ENCODE measurements around the gene MARCHF5. TPM values are rescaled to one million over a fixed set of nuclear protein-coding genes. Genes with fewer than 3 reads are reported as not detected.

The MARCHF5 gene
- total and polyA plus RNA-seq, 10 of the 15 experiments (the other 5 are each of a cell fraction or from before 2014, with no cell fraction given), result 4.8 to 46.8 (median 19.0) TPM

DNA sequence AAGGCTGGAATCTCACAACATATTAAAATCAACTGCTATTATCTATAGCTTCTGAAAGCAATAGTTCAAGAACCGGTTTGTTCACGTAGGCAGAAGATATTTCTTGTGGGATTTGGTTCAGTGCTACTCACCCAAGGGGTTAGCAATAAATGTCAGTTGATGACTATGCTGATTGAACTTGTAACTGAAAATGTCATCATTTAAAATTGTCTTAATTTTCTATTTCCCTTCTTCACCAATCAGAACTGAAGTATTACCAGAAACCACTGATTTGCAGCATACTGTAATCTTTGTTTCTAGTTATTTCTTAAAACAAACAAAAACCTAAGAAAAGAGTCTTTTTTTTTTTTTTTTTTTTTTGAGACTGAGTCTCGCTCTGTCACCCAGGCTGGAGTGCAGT, 46.2 kb upstream of the MARCHF5 start (continued):
- TF ChIP-seq SUPT20H (IDR thresholded peaks at IDR 0.05; ENCODE audit: borderline replicate concordance, control insufficient read depth, low read depth, low read length), result no peak
- TF ChIP-seq SREBF1 (IDR thresholded peaks at IDR 0.05; ENCODE audit: low read length), result no peak
- TF ChIP-seq POLR2A (IDR thresholded peaks at IDR 0.05; ENCODE audit: low read depth, low read length), result no peak
- no peak for TF ChIP-seq SMAD5 (IDR thresholded peaks at IDR 0.05; ENCODE audit: low read depth)
- peak; percentile 87 for TF ChIP-seq MTA2 (IDR thresholded peaks at IDR 0.05; ENCODE audit: low read depth)
- TF ChIP-seq ZNF384 (IDR thresholded peaks at IDR 0.05; ENCODE audit: borderline replicate concordance, low read depth, low read length), result peak; percentile 53
- TF ChIP-seq, protein P1, sequence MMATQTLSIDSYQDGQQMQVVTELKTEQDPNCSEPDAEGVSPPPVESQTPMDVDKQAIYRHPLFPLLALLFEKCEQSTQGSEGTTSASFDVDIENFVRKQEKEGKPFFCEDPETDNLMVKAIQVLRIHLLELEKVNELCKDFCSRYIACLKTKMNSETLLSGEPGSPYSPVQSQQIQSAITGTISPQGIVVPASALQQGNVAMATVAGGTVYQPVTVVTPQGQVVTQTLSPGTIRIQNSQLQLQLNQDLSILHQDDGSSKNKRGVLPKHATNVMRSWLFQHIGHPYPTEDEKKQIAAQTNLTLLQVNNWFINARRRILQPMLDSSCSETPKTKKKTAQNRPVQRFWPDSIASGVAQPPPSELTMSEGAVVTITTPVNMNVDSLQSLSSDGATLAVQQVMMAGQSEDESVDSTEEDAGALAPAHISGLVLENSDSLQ (IDR thresholded peaks at IDR 0.05), result peak; percentile 86
- no peak for TF ChIP-seq SMC3 (IDR thresholded peaks at IDR 0.05; ENCODE audit: borderline replicate concordance, low read length)
- TF ChIP-seq E4F1 (IDR thresholded peaks at IDR 0.05; ENCODE audit: borderline replicate concordance, partially characterized antibody), result no peak
- TF ChIP-seq POU2F2 (IDR thresholded peaks at IDR 0.05; ENCODE audit: borderline replicate concordance, low read depth, low read length), result 0 out of 3 replicates have a peak, but pooled peaks have one; percentile 20
- TF ChIP-seq POLR2AphosphoS2 (IDR thresholded peaks at IDR 0.05; ENCODE audit: low read depth, low read length), result no peak
- no peak for TF ChIP-seq KAT2A (conservative IDR thresholded peaks at IDR 0.05; ENCODE audit: control insufficient read depth, low read depth, low read length)
- peak; percentile 97 for TF ChIP-seq RUNX3 (IDR thresholded peaks at IDR 0.05; ENCODE audit: low read length)
- TF ChIP-seq ZSCAN29 (IDR thresholded peaks at IDR 0.05), result peak; percentile 51; the same call in 1 of the 2 replicates
- peak; percentile 52 to 83; a peak in 3 of 4 replicates for TF ChIP-seq EP300 (IDR thresholded peaks at IDR 0.05; ENCODE audit: borderline replicate concordance in 1 of 2, control insufficient read depth in 1 of 2, low read depth in 2 of 2, low read length in 2 of 2)
- no peak for TF ChIP-seq WRNIP1 (IDR thresholded peaks at IDR 0.05; ENCODE audit: borderline replicate concordance, low read depth, low read length)
- peak; percentile 81 for TF ChIP-seq MEF2A (IDR thresholded peaks at IDR 0.05; ENCODE audit: insufficient read depth, low read depth, low read length)
- no peak for TF ChIP-seq MLLT1 (IDR thresholded peaks at IDR 0.05)
- TF ChIP-seq TCF3 (IDR thresholded peaks at IDR 0.05; ENCODE audit: borderline replicate concordance, insufficient read depth, low read depth, low read length), result no peak
- TF ChIP-seq YBX1 (IDR thresholded peaks at IDR 0.05), result no peak
- no peak for TF ChIP-seq ZNF274 (IDR thresholded peaks at IDR 0.05; ENCODE audit: insufficient read depth, insufficient read length)
- peak; percentile 96 for TF ChIP-seq ZBED1 (IDR thresholded peaks at IDR 0.05; ENCODE audit: borderline replicate concordance)
- no peak for TF ChIP-seq MYB (IDR thresholded peaks at IDR 0.05; ENCODE audit: borderline replicate concordance, low read depth, low read length)
- TF ChIP-seq GATAD2B (conservative IDR thresholded peaks at IDR 0.05; ENCODE audit: low read depth), result no peak

Measured in GM12878 (cell line).